Iris pigment epithelial cell (primary cell): ENCODE results near the gene NR2F6.
A peak's percentile ranks its signal among the peaks of the same experiment; 100 is the strongest.
"Not testable (repeated sequence)": the region's sequence is repeated elsewhere in the genome, so short reads cannot be mapped to it uniquely, and the experiment has no call there.

Experiments
- DNase-seq: peaks from one replicate; pipeline ENCODE4 v3.0.0-alpha.2; 2011; ENCODE audit warnings: low read depth

NR2F6 gene

GRCh38 chr19:17210296-17210695 lies 35.4 kb downstream of the NR2F6 start:
- no peak for DNase-seq

DNA sequence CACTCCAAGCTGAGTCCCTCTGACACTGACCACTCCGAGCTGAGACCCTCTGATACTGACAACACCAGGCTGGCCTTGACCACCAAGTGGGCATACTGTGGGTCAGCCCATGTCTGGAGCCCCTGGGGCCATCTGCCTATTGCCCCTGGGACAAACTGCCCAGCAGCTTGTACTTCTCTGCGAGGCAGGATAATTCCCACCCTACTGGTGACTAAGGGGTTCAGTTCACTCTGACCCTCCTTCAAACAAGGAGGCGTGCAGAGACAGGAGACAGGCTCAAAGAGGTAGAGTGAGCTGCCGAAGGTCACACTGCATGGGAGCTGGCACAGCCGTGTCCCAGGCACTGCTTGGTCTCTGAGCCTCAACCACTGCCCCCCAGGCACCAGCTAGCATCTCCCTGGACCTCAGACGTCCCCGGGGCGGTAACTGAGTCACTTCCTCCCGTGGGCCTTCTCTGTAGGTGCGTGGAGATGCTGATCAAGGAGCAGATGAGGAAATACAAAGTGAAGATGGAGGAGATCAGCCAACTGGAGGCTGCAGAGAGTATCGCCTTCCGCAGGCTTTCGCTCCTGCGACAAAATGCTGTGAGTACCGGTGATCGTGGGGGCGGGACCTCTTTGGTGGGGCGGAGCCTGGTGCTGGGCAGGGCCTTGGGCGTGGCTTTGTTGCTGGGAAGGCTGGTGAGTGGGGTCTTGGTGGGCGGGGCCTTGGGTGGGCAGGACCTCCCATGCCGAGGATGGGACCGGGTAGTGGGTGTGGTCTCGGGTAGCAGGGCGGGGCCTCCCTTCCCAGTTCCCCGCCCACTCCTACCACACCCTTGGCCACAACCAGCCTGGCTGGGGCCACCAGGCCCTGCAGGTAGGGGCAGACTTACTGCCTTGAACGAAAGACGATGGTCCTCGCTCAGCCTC lies 36.3 kb downstream of the NR2F6 start:
- peak; percentile 40 for DNase-seq

- no peak for DNase-seq
Observed at GRCh38 chr19:17206736-17207581, 38.8 kb downstream of the NR2F6 start.

- peak; percentile 62 for DNase-seq
Observed at GRCh38 chr19:17205237-17206140, 40.2 kb downstream of the NR2F6 start.

- no peak for DNase-seq
Observed at GRCh38 chr19:17202713-17203112, 43.0 kb downstream of the NR2F6 start.

- DNase-seq, result no peak
Observed at GRCh38 chr19:17202249-17202648, 43.5 kb downstream of the NR2F6 start.

DNA sequence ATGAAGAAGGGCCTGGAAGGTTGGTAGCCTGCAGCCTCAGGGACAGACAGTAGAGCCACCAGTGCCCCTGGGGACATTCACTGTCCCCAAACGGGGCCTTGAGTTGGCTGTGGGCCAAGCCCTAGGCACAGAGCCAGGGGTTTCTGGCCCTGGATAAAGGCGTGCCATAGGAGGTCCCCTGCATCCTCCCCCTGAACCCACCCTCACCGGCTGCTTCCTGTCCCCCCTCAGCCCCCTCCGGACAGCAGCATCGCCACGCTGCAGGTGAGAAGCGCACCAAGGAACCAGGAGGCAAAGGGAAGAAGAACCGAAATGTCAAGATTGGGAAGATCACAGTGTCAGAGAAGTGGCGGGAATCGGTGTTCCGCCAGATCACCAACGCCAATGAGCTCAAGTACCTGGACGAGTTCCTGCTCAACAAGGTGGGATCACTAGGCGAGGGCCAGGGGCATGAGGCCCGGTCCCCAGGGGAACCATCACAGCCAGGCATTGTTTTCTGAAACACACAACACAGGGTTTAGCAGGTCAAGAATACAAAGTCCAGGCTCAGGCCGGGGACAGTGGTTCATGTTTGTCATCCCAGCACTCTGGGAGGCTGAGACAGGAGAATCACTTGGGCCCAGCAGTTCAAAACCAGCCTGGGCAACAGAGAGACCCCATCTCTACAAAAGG lies 45.2 kb downstream of the NR2F6 start:
- DNase-seq, result no peak

- DNase-seq, result no peak
Observed at GRCh38 chr19:17197666-17198065, 48.1 kb downstream of the NR2F6 start.

- DNase-seq, result no peak
Observed at GRCh38 chr19:17196610-17197009, 49.1 kb downstream of the NR2F6 start.

GRCh38 chr19:17195106-17195505 lies 50.6 kb downstream of the NR2F6 start:
- no peak for DNase-seq

- no peak for DNase-seq
Observed at GRCh38 chr19:17194608-17195007, 51.1 kb downstream of the NR2F6 start.

GRCh38 chr19:17192751-17193150 lies 53.0 kb downstream of the NR2F6 start:
- DNase-seq, result no peak

DNA sequence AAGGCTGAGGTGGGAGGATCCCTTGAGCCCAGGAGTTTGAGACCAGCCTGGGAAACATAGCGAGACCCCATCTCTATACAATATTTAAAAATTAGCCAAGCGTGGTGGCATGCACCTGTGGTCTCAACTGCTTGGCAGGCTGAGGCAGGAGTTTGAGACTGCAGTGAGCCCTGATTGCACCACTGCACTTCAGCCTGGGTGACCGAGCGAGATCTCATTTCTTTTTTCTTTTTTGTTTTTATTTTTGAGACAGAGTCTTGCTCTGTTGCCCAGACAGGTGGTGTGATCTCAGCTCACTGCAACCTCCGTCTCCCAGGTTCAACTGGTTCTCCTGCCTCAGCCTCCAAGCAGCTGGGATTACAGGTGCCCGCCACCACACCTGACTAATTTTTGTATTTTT lies 54.0 kb downstream of the NR2F6 start:
- DNase-seq, result not testable (repeated sequence)

DNA sequence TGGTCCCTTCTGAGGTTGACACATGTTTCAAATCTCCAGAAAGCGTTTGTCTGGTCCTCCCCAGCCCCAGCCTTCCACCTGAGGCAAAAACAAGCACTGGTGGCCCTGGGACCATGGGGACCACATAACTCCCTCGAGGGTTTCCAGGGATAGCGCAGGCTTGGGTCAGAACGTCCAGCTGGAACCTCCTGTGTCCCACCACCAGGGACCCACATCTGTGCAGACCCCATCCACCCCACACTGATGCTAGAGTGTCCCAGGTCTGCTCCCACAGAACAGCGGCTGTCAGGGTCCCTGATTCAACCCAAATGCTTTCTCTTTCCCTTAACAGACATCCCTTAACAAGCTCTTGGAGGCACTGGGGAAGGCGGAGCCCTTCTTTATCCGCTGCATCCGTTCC lies 60.1 kb downstream of the NR2F6 start:
- no peak for DNase-seq

DNA sequence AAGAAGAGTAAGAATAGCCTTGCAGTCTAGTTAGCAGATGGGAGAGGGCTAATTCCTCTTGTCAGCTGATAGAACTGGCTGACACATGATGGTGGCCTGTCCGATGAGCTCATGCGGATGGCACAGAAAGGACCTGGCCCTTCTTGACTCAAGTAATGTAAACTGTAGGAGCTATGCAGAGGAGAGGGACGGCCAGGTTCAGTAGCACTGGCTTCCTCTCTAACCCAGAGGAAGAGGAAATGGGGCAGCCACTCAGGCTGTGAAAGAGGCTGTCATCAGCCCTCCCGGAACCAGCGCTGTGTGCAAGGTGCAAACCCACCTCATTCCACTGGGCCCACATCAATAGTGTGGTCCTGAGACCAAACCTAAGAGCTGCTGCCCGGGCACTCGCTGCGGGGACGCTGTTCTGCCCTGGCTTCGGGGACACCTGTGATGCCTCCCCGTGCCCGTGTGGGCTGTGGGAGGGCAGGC lies 61.3 kb downstream of the NR2F6 start:
- DNase-seq, result no peak

DNA sequence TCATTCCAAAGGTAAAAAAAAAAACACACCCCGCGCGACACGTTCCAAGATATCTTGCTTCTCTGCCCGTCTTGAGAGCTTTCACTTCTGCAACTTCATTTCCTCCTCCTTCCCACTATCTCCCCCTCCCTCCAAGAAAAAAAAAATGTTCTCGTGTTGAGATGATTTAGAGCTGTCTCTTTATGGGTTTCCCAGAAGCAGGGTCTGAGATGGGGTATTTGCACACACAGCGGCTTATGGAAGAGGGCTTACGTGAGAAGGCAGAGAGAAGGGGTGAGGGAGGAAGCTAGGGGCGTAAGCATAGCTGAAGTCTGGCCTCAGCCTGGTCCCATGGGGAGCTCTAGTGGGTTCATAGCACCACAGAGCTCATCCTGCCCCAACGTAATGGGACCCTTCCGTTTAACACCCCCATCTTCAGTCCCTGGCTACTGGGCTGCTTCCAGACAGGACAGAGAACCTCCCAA lies 61.8 kb downstream of the NR2F6 start:
- DNase-seq, result no peak

GRCh38 chr19:17183271-17183761 lies 62.4 kb downstream of the NR2F6 start:
- DNase-seq, result no peak
